AG04450 (cell line): Measurements from ENCODE around the gene SNX32. TPM values are rescaled to one million over a fixed set of nuclear protein-coding genes. Genes with fewer than 3 reads are reported as not detected.

Experiments
- CTCF ChIA-PET: fragments of 300-600, 350-600 bp; formaldehyde crosslinking; extraction: SDS; loops from one replicate; lab custom pipeline; 2022; ENCODE audit warnings: antibody characterized with exemption, inconsistent platforms; lab: Charles Lee
- POLR2A ChIA-PET: fragments of 350-600 bp; formaldehyde crosslinking; extraction: SDS; loops from one replicate; lab custom pipeline; 2021; ENCODE audit warnings: antibody characterized with exemption, inconsistent platforms; lab: Yijun Ruan, JAX
- DNase-seq: peaks from one replicate; pipeline ENCODE4 v3.0.0-alpha.2; 2011; ENCODE audit warnings: low read depth, low spot score
- H3K27ac ChIP-seq: one replicate; pipeline ENCODE4 v1.5.1; 2012; ENCODE audit warnings: low read depth, low read length, control low read depth
- H3K27me3 ChIP-seq: one replicate; pipeline ENCODE4 v1.6.0; 2012; ENCODE audit warnings: low read length; ENCODE audit not compliant: control insufficient read depth, insufficient read depth
- H3K4me3 ChIP-seq: 2 replicates; pipeline ENCODE4 v1.5.1; 2011; ENCODE audit warnings: mild to moderate bottlenecking, low read depth, low read length, control low read depth
- H3K9me3 ChIP-seq: 2 replicates; pipeline ENCODE4 v1.5.1; 2012; ENCODE audit warnings: low read length; ENCODE audit not compliant: control insufficient read depth, insufficient read depth
- CTCF ChIP-seq: IDR thresholded peaks from 2 replicates; pipeline ENCODE4 v1.5.1; 2011; ENCODE audit warnings: low read depth, low read length, control low read depth, inconsistent platforms
- polyA plus RNA-seq: library from polyadenylated mRNA; depleted of rRNA; stranded (reverse); fragments of >200 nt; gene quantifications from 2 replicates; pipeline ENCODE4 v1.2.3, GENCODE V29; 2011

Gene SNX32
- polyA plus RNA-seq, 1 experiment, result 0.30 TPM

- no peak for TF ChIP-seq CTCF
- Histone ChIP-seq H3K27ac (no peak overlapping the region), H3K4me3 (no peak overlapping the region), H3K27me3 (no peaks in the 10 kb centered on the region), H3K9me3 (peaks cover 18% of the 10 kb centered on the region; the same call in 1 of the 2 replicates)
- CTCF ChIA-PET, result interaction anchor here (0.6 kb wide), 1 partner anchor 13 kb away, joined by 3 read pairs; no protein-coding TSS in a partner anchor
- DNase-seq, result no peak
- POLR2A ChIA-PET, result interaction anchor here (0.6 to 1.3 kb wide), 8 partner anchors 19 to 416 kb away, joined by 3 to 8 read pairs (median 3); partner anchors contain the start of genes FIBP, PCNX3, RAB1B and SNX32
These were observed 18.9 kb downstream of the SNX32 start for GRCh38 chr11:65852508-65853245.

- POLR2A ChIA-PET, result interaction anchor here (0.7 to 1.3 kb wide), 4 partner anchors 20 to 415 kb away, joined by 3 to 8 read pairs (median 3); partner anchors contain the start of genes RAB1B and SNX32
- no peak for DNase-seq
- CTCF ChIA-PET, result interaction anchor here (1.1 kb wide), 1 partner anchor 35 kb away, joined by 3 read pairs; the partner anchor contains the start of gene FIBP
These were observed 19.6 kb downstream of the SNX32 start for GRCh38 chr11:65853246-65853979.

GRCh38 chr11:65854161-65854592 lies 20.4 kb downstream of the SNX32 start:
- Histone ChIP-seq H3K4me3 (no peak overlapping the region), H3K27me3 (no peaks in the 10 kb centered on the region), H3K27ac (no peak overlapping the region), H3K9me3 (peaks cover 18% of the 10 kb centered on the region; the same call in 1 of the 2 replicates)
- TF ChIP-seq CTCF, result no peak
- POLR2A ChIA-PET, result no interaction called here
- DNase-seq, result no peak
- CTCF ChIA-PET, result interaction anchor here (1.1 kb wide), 1 partner anchor 34 kb away, joined by 3 read pairs; the partner anchor contains the start of gene FIBP

More at GRCh38 chr11:65853246-65853979, 19.6 kb downstream of the SNX32 start:
- no peak for TF ChIP-seq CTCF
- Histone ChIP-seq H3K27ac (no peak overlapping the region), H3K9me3 (peaks cover 18% of the 10 kb centered on the region; the same call in 1 of the 2 replicates), H3K27me3 (no peaks in the 10 kb centered on the region), H3K4me3 (no peak overlapping the region)

- DNase-seq, result no peak
- no peak for TF ChIP-seq CTCF
- Histone ChIP-seq H3K27ac (peak overlapping the region; percentile 11), H3K9me3 (peaks cover 18% of the 10 kb centered on the region; the same call in 1 of the 2 replicates), H3K27me3 (no peaks in the 10 kb centered on the region), H3K4me3 (peak overlapping the region; percentile 17; the same call in 1 of the 2 replicates)
- CTCF ChIA-PET, result no interaction called here
- POLR2A ChIA-PET, result no interaction called here
These were observed 21.4 kb downstream of the SNX32 start for GRCh38 chr11:65854852-65855837.
